Bone marrow (tissue), 2 donors: ENCODE results near the gene MPZL2.

ENCODE experiments used
- DNase-seq, 2 donors: peaks; one replicate each; lab custom pipeline; 2025; lab: John Stamatoyannopoulos, UW

Gene MPZL2

GRCh38 chr11:118283756-118284350, 19.8 kb upstream of the MPZL2 start:
- no peak for DNase-seq

- no peak for DNase-seq
These were observed 19.0 kb upstream of the MPZL2 start for GRCh38 chr11:118283037-118283636.

GRCh38 chr11:118282606-118283005, 18.5 kb upstream of the MPZL2 start:
- DNase-seq: no peak

DNA sequence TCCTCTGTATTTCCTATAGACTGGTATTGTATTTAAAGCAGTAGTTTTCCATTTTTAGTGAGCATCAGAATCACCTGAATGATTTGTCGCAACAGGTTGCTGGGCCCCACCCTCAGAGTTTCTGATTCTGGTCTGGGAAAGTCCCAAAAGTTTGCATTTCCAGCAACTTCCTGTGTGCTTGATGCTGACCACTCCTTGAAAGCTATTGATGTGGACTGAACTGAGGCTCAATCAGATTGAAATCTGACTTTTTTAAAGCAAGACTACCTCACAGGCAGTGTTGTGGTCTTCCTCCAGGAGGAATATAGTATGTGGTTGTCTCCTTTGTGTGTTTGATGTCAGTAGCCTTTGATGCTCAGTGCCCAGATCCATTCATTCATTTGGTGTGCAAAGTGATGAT, 17.2 kb upstream of the MPZL2 start:
- DNase-seq: no peak

DNA sequence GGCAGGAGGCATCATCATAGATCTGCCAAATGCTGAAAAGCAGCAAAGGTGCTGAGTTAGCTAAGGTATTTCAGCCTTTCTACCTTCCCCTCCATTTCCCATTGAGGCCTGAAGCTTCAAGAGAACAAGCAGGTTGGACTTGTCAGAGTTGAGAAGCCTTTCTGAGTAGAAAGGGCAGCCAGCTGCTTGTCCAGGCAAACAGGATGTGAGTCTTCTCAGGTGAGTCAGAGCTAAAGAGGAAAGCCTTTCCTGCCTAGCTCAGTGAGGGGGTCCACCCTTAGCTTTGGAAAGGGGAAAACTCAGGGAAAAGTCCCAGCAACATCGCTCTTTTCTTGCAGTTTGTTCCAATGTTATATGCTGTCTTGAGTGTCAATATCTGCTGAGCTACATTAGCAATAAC, 13.2 kb upstream of the MPZL2 start:
- no peak for DNase-seq

DNA sequence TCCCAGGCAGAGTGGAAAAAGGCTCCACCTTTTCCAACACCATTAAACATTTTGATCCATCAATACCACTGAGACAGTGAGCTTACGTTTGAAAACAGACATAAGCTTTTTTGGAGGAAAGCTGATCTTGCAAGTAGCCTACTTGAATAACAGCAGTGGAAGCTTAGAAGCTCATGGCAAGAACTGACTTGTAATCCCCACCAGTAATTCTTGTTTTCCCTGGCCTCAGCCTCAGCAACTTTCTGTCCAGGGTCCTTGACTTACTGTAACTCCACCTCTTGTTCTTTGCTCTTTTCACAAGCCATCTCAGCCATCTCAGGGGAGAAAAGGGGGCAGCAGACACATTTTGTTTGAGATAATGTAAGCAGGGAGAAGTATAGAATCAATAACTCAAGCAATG, 12.3 kb upstream of the MPZL2 start:
- no peak for DNase-seq

GRCh38 chr11:118275176-118275575, 11.1 kb upstream of the MPZL2 start:
- DNase-seq: no peak

DNA sequence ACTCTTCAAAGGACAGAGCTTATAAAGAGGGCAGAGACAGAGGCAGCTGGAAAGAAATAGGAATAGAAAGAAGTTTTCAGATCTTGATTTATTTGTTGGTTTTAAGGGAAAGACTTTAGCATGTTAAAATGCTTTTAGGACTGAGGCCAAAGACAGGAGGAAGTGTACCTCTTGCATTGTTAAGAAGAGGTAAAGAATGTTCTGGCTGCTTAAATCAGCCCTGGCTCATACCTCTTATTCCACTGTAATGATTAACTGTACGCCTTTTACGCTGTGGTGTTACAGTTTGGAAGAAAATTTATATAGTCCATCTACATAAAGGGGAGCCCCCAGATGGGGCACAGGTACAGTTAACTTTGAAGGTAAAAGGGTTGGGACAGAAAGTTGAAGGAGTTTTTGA, 10.1 kb upstream of the MPZL2 start:
- DNase-seq: no peak

DNA sequence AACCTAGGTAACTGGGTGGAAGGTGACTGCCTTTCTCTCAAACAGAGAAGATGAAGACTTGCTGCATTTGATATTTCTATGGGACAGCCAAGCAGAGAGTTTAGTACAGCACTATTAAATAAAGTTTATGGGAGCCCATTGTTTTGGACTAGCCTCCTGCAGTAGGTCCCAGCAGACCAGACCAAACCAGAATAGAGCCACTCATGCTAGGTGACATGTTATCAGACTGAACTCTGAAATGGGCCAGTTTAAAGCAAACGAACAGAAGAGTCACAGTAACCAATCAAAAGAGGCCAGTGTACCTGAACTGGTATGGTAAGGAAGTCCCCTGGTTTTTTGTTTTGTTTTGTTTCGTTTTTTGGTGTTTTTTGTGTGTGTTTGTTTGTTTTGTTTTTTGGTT, 7.9 kb upstream of the MPZL2 start:
- no peak for DNase-seq

GRCh38 chr11:118267486-118267885, 3.4 kb upstream of the MPZL2 start:
- DNase-seq: no peak

GRCh38 chr11:118265954-118266353, 1.9 kb upstream of the MPZL2 start:
- DNase-seq: no peak

DNA sequence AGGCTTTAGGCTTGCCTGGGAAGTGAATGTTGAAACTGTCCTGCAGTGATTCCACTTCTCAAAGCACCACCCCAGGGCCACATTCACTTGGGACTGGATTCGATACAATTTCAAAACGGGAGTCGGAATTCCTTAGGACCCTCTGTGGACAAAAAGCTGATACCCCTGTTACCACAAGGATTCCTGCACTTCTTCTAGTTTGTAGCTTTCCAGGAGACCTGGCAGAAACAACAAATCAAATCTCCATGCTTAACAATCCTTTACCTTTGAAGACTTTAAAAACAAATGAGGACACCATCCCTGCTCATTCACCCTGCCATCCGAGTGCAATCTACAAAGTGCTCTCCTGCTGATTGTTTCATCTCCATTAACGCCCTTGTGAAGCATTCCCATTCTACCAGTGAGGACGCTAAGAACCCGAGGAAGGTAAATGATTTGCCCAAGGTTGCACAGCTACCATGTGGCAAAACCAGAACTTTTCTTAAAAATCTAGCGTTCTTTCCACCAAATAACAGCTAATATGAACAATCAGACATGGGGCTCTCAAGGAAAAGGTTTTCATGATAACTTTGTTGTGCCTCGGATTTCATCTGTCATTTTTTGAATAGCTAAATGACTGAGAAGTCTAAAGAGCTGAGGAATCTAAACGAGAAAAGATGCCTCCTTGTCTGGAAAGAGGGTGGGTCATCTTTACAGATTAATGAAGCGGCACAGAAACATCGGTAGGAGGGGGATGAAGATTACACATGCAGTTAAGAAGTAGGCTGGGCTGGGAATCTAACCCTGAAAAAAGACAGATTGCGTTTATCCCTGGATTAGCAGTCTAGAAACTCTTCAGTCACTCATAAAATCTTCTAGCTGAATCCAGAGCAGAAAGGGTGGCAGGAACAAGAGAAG, 720 bp upstream of the MPZL2 start:
- no peak for DNase-seq

GRCh38 chr11:118263112-118263511, 985 bp downstream of the MPZL2 start:
- DNase-seq: no peak

DNA sequence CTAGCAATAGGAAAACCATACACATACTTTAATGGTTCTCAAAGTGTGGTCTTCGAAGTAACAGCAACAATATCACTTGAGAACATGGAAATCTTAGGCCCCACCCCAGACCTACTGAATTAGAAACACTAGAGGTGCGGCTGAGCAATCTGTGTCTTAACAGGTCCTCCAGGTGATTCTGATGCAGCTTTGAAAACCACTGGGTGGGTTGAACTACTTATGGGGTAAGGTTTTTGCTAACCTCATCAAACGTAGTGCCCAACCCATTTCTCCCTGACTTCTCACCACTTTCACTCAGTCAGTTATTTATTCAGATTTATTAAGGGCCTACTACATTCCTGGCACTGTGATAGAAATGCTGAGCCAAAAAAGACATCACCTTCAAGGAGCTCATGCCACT, 3.7 kb downstream of the MPZL2 start:
- DNase-seq: no peak

DNA sequence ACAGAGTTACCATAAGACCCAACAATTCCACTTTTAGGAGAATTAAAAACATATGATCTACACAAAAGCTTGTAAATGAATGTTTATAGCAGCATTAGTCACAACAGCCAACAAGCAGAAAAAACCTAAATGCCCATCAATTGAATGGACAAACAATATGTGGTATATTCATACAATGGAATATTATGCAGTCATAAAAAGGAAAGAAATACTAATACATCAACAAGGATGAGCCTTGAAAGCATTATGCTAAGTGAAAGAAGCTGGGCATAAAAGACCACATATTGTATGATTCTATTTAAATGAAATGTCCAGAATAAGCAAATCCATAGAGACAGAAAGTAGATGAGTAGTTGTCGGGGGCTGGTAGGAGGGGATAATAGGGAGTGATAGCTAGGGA, 5.0 kb downstream of the MPZL2 start:
- no peak for DNase-seq

DNA sequence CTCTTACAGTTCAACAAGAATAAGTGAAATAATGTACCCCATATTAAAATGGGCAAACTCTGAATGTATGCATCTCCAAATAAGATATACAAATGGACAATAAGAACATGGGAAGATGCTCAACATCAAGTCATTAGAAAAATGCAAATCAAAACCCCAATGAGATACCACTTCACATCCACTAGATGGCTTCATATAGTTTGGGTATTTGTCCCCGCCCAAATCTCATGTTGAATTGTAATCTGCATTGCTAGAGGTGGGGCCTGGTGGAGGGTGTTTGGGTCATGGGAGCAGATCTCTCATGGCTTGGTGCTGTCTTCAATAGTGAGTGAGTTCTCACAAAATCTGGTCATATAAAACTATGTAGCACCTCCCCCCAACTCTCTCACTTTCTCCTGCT, 5.7 kb downstream of the MPZL2 start:
- DNase-seq: no peak

- no peak for DNase-seq
These were observed 11.4 kb downstream of the MPZL2 start for GRCh38 chr11:118252688-118253087.

DNA sequence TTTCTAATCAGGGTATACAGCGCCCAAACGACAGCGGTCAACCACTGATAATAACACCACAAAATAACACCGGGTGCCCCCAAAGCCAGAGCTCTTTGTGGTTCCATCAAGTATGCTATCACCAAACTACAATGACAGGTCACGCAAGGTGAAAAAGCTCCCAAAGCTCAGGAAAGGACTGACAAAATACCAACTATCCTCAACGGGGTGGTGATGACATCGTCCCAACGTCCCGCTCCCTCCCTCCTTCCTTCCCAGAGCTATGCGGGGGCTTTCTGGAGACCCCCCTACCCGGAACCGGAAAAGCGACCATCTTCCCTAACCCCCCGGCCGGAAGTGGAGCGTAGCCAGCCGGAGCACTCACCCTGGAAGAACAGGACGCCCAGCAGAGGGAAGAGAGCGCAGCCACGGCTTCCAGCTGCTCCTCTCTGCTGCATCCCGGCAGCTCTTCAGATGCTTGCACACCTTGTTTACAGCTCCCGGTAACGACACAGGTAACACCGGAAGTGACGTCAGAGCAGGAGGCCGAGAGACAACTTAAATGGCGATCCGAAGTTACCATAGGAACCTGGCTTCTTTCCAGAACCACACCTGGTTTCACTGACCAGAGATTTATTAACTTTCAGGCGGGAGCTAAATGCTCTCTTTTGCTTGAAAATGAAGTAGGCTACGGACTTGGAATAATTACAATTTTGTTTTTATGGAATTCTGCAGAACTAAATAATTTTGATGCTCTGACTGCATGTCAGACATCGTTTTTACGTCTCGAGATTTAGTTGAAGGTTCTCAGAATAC, 12.0 kb downstream of the MPZL2 start, which contains the start of gene MPZL3:
Gene MPZL3, minus strand, starts transcription at position 508 of the 795 bp plus-strand sequence. Its CDS starts 71 bp downstream, at position 437.
- peak; percentile 52 to 71 for DNase-seq

DNA sequence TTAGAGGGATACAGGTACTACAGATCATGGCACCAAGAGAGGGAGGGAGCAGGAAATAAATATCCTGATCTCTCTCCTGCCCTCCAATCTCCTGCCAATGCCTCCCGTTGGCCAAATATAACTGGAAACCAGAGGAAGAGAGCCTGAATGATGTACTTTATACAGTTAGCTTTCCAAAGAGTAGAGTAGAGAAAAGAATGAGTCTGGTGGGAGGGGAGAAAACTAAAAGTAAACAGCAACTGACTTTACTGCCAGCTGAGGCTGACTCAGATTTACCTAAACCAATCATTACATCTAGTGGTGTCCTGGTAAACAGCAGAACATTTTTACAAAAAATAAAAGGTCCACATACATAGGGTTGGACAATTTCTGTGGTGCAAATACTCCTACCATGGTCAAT, 17.1 kb downstream of the MPZL2 start:
- DNase-seq: no peak

- no peak for DNase-seq
These were observed 18.0 kb downstream of the MPZL2 start for GRCh38 chr11:118245936-118246562.

DNA sequence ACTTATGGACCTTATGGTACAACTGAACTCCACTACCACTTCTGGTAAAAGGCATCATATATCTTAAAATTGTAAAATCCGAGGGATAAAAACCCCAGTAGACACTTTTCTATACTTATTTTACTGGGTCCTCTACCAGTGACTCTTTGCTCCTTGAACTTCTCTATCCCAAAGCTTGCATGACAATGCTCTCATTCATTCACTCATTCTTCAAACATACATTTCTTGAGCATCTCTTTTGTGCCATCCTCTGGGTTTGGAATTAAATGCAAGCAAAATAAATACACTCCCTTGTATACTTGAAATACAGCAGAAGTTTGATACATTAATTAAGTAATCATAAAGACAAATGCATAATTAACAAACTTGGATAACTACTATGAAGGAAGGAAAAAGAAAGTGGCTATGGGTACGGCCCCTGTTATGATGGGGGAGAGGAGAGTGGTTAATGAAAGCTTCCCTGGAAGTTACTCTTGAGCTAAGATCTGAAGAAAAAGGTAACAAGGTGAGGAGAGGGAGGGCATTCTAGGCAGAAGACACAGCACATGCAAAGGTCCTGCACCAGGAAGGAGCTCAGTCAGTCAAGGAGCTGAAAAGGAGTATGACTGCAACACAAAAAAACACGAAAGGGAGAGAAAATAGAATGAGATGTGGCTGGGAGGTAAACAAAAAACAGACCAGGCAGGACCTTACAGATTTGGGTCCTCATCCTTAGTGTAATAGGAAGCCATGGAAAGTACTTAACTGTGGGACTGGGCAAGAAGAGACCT, 19.9 kb downstream of the MPZL2 start:
- DNase-seq: no peak
